ENCODE data around the gene SPACA6. TPM values are rescaled to one million over a fixed set of nuclear protein-coding genes. Genes with fewer than 3 reads are reported as not detected.

Gene SPACA6
- total RNA-seq, 2 donors from 2014 or later = 3.7 to 6.4 TPM

DNA sequence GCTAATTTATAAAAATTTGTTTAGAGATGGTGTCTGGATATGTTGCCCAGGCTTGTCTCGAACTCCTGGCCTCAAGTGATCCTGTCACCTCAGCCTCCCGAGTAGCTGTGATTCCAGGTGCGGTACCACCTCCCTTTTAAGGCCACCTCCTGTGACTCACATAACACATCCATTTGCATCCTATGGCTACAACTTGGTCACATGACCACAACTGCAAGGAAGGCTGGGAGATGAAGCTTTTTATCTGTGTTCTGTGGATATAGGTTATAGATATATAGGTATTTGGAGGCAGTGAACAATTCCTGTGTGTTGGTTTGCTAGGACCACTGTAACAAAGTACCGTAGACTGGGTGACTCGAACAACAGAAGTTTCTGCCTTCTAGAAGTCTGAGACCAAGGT is 6.0 kb downstream of the SPACA6 start:
- Histone ChIP-seq H3K4me1 (peaks cover 0 to 29% of the 10 kb centered on the region in 2 donors), H3K4me3 (no peak overlapping the region), H3K27me3 (no peaks in the 10 kb centered on the region), H3K9me3 (no peaks in the 10 kb centered on the region), H3K36me3 (peaks cover 59% of the 10 kb centered on the region), H3K27ac (no peak overlapping the region)
- peak; percentile 16 for DNase-seq (ENCODE audit: low spot score)
- TF ChIP-seq, protein P1, sequence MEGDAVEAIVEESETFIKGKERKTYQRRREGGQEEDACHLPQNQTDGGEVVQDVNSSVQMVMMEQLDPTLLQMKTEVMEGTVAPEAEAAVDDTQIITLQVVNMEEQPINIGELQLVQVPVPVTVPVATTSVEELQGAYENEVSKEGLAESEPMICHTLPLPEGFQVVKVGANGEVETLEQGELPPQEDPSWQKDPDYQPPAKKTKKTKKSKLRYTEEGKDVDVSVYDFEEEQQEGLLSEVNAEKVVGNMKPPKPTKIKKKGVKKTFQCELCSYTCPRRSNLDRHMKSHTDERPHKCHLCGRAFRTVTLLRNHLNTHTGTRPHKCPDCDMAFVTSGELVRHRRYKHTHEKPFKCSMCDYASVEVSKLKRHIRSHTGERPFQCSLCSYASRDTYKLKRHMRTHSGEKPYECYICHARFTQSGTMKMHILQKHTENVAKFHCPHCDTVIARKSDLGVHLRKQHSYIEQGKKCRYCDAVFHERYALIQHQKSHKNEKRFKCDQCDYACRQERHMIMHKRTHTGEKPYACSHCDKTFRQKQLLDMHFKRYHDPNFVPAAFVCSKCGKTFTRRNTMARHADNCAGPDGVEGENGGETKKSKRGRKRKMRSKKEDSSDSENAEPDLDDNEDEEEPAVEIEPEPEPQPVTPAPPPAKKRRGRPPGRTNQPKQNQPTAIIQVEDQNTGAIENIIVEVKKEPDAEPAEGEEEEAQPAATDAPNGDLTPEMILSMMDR (IDR thresholded peaks at IDR 0.05) = no peak

DNA sequence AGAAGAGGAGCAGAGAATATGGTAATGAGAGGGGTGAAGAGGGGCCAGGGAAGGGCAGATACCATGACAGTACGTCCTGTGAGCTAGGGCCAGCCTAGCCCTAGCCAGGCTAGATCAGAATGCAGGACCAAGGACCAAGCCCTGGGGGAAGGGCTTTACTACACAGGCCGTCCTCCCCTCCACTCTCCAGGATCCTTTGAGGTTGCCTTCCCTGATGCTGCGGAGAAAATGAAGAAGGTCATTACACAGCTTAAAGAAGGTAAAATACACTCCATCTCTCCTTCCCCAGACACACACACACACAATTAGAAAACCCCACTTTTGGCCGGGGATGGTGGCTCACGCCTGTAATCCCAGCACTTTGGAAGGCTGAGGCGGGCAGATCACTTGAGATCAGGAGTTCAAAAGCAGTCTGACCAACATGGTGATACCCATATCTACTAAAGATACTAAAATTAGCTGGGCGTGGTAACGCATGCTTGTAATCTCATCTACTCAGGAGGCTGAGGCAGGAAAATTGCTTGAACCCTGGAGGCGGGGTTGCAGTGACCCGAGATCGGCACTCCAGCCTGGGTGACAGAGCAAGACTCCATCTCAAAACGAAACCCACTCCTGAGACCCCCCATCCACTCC is 8.5 kb downstream of the SPACA6 start:
- H3K27me3 ChIP-seq = no peaks in the 10 kb centered on the region
- H3K9me3 ChIP-seq = no peaks in the 10 kb centered on the region
- H3K4me3 ChIP-seq = no peak overlapping the region
- peaks cover 54% of the 10 kb centered on the region for H3K36me3 ChIP-seq
- DNase-seq (ENCODE audit: low spot score) = no peak
- peak overlapping the region; percentile 89 to 93 for H3K27ac ChIP-seq
- TF ChIP-seq, protein P1 (IDR thresholded peaks at IDR 0.05) = no peak
- H3K4me1 ChIP-seq = peaks cover 0 to 41% of the 10 kb centered on the region in 2 donors

DNA sequence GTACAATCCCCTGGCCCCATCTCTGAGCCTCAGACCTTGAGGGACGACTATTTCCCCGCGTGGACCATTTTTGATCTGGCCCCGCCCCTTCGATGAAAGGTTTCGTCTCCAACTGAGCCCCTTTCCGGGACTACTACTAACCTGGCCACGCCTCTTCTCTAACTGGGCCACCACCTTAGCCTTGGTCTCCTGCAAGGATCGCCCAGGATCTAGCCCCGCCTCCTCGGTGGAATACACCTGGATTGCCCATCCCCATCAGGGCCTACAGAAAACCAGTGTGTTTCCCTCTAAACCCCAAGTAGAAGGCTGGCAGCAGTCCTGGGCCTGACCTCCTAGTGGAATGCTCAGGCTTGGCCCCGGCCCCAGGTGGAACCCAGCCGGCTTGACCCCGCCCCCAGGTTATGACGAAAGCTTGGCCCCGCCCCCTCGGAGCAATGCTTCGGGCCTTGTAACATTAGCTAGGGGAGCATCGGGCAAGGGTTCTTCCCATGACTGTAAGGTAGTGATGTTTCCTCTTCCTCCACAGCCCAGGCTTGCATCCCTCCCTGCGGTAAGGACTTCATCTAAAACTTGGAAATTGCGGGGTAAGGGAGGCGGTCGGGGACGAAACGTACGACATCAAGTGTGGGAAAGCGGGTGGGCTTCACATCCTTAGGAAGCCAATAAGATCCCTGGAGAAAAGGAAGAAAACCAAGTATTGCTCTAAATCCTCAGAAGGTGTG is 9.1 kb downstream of the SPACA6 start:
- TF ChIP-seq, protein P1 (IDR thresholded peaks at IDR 0.05) = no peak
- DNase-seq (ENCODE audit: low spot score) = peak; percentile 89
- Histone ChIP-seq H3K4me3 (no peak overlapping the region), H3K27me3 (no peaks in the 10 kb centered on the region), H3K9me3 (no peaks in the 10 kb centered on the region), H3K27ac (peak overlapping the region; percentile 89 to 93), H3K36me3 (peaks cover 48% of the 10 kb centered on the region), H3K4me1 (peaks cover 0 to 41% of the 10 kb centered on the region in 2 donors)

DNA sequence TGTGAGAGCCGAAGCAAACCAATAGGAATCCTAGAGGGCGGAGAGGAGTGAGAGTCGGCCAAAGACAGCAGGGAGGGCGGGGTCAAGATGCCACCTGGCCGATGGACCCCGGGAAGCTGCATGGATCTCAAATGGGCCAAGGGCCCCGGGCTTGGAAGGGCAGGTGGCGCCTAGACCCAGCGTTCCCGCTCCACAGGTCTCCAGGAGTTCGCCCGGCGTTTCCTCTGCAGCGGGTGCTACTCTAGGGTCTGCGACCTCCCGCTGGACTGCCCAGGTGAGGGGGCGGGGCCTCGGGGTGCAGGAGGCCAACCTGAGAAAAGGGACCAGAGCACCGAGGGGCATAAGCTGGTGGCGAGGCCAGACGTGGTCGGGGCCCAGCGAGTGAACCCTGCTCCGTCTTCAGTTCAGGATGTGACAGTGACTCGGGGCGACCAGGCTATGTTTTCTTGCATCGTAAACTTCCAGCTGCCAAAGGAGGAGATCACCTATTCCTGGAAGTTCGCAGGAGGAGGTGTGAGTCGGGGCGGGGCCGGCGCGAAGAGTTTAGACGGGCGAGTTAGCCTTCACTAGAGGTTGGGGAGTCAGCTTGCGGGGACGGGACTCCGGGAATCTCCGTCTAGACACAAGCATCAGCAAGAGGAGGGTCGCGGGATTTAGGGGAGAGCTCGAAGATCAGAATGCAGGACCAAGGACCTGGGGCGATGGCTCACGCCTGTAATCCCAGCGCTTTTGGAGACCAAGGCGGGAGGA is 9.9 kb downstream of the SPACA6 start:
- no peaks in the 10 kb centered on the region for H3K27me3 ChIP-seq
- H3K4me3 ChIP-seq = peak overlapping the region in 1 of 2 donors; percentile 55
- H3K36me3 ChIP-seq = peaks cover 40% of the 10 kb centered on the region
- DNase-seq (ENCODE audit: low spot score) = no peak
- TF ChIP-seq, protein P1 (IDR thresholded peaks at IDR 0.05) = no peak
- H3K27ac ChIP-seq = peak overlapping the region; percentile 89 to 93
- peaks cover 0 to 41% of the 10 kb centered on the region in 2 donors for H3K4me1 ChIP-seq
- no peaks in the 10 kb centered on the region for H3K9me3 ChIP-seq

DNA sequence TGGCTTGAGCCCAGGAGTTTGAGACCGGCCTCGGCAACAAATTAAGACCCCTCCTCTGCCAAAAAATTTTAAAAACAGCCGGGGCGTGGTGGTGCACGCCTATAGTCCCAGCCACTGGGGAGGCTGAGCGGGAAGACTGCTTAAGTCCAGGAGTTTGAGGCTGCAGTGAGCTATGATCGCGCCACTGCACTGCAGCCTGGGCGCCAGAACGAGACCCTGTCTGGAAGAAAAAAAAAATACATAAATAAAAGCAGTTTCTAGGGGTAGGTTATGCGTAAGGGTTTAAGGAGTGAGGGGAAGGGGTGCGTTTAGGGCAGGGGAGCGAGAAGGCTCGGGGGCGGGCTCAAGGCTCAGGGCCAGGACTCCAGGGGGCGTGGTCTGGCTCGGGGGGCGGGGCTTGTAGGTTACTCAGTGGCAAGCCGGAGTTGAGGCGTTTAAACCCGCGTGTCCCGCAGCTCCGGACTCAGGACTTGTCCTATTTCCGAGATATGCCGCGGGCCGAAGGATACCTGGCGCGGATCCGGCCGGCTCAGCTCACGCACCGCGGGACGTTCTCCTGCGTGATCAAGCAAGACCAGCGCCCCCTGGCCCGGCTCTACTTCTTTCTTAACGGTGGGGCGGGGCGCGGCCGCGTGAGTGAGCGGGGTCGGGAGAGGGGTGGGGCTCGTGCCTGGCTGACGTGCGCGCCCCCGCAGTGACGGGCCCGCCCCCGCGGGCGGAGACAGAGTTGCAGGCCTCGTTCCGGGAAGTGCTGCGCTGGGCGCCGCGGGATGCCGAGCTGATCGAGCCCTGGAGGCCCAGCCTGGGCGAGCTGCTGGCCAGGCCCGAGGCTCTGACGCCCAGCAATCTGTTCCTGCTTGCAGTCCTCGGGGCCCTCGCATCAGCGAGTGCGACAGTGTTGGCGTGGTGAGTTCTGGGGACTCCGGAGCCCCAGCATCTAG is 10.7 kb downstream of the SPACA6 start:
- peak; percentile 98 for DNase-seq (ENCODE audit: low spot score)
- Histone ChIP-seq H3K27ac (peak overlapping the region; percentile 89 to 93), H3K4me1 (peaks cover 0 to 41% of the 10 kb centered on the region in 2 donors), H3K36me3 (peaks cover 32% of the 10 kb centered on the region), H3K4me3 (peak overlapping the region; percentile 40 to 55), H3K27me3 (no peaks in the 10 kb centered on the region), H3K9me3 (no peaks in the 10 kb centered on the region)
- TF ChIP-seq, protein P1 (IDR thresholded peaks at IDR 0.05) = peak; percentile 21 to 61
